Endothelial cell of umbilical vein (primary cell): ENCODE results near the gene FBXW7. TPM values are rescaled to one million over a fixed set of nuclear protein-coding genes. Genes with fewer than 3 reads are reported as not detected.

ENCODE experiments used
- BruUV-seq: library from RNA; stranded (reverse); fragments of 400-500 nt; replicated peaks from 2 replicates; lab custom pipeline; 2021; lab: Mats Ljungman, UMichigan
- CTCF ChIA-PET: fragments of 300-600, 350-600 bp; sonication (Branson Sonifier 250); formaldehyde crosslinking; loops from one replicate; lab custom pipeline; 2021; ENCODE audit warnings: antibody characterized with exemption, inconsistent platforms; lab: Charles Lee
- POLR2A ChIA-PET: fragments of 300-600, 350-600 bp; sonication (Branson Sonifier 250); formaldehyde crosslinking; loops from one replicate; lab custom pipeline; 2021; ENCODE audit warnings: antibody characterized with exemption, inconsistent platforms; lab: Charles Lee
- DNase-seq: peaks from one replicate; pipeline ENCODE4 v3.0.0-alpha.2; 2011; ENCODE audit warnings: low read depth, low spot score
- FAIRE-seq: peaks from 2 replicates; lab custom pipeline; 2011; peaks lifted over from hg19 to GRCh38; lab: Jason Lieb, UNC
- H2AFZ ChIP-seq: 2 replicates; pipeline ENCODE4 v1.6.0; 2012; ENCODE audit warnings: low read depth, low read length, control low read depth, inconsistent platforms
- H3K27ac ChIP-seq: 2 replicates; pipeline ENCODE4 v1.5.1; 2011; ENCODE audit warnings: low read depth, mild to moderate bottlenecking, control low read depth, low read length, moderate library complexity; ENCODE audit not compliant: insufficient read depth
- H3K27me3 ChIP-seq, 2 experiments: 2 replicates each; pipeline versions ENCODE4 v1.6.0 to v1.6.1; 2011; ENCODE audit warnings: low read length in 2 of 2, mixed read lengths in 1 of 2; ENCODE audit not compliant: control insufficient read depth in 2 of 2, insufficient read depth in 2 of 2
- H3K36me3 ChIP-seq, 2 experiments: 2 replicates in 1 of 2; 3 replicates in 1 of 2; pipeline ENCODE4 v1.5.1; 2011; ENCODE audit warnings: low read length in 2 of 2, mild to moderate bottlenecking in 1 of 2, moderate library complexity in 1 of 2; ENCODE audit not compliant: control insufficient read depth in 2 of 2, insufficient read depth in 2 of 2; ENCODE audit errors: extremely low read depth in 1 of 2
- H3K4me1 ChIP-seq: 3 replicates; pipeline ENCODE4 v1.5.1; 2011; ENCODE audit warnings: mild to moderate bottlenecking, low read length; ENCODE audit not compliant: control insufficient read depth, insufficient read depth; ENCODE audit errors: extremely low read depth
- H3K4me2 ChIP-seq: 2 replicates; pipeline ENCODE4 v1.6.1; 2011; ENCODE audit warnings: low read length, control low read depth, mixed read lengths; ENCODE audit not compliant: insufficient read depth
- H3K4me3 ChIP-seq, 3 experiments: fragments of 200-600 bp in 1 of 3; sonication (generic), shearing (Covaris generic) in 1 of 3; replicated peaks in 1 of 3; 2 replicates each; pipeline ENCODE4 v1.5.1; 2011 to 2016; ENCODE audit warnings: control low read depth in 3 of 3, low read length in 3 of 3, mild to moderate bottlenecking in 2 of 3, inconsistent platforms in 1 of 3, low read depth in 1 of 3, moderate library complexity in 1 of 3; ENCODE audit not compliant: insufficient read depth in 1 of 3
- H3K79me2 ChIP-seq: 2 replicates; pipeline ENCODE4 v1.6.0; 2012; ENCODE audit warnings: low read length, inconsistent platforms; ENCODE audit not compliant: control insufficient read depth, insufficient read depth
- H3K9ac ChIP-seq: replicated peaks from 2 replicates; pipeline ENCODE3; 2011; ENCODE audit warnings: low read length, control low read depth; ENCODE audit not compliant: insufficient read depth; ENCODE audit errors: extremely low read depth
- H3K9me1 ChIP-seq: replicated peaks from 3 replicates; pipeline ENCODE4 v1.6.0; 2011; ENCODE audit warnings: mild to moderate bottlenecking, low read length; ENCODE audit not compliant: control insufficient read depth, insufficient read depth; ENCODE audit errors: extremely low read depth
- H3K9me3 ChIP-seq: replicated peaks from 2 replicates; pipeline ENCODE4 v1.5.1; 2012; ENCODE audit warnings: low read length, inconsistent platforms; ENCODE audit not compliant: control insufficient read depth, insufficient read depth
- H4K20me1 ChIP-seq: replicated peaks from 2 replicates; pipeline ENCODE3; 2011; ENCODE audit warnings: mild to moderate bottlenecking, low read length; ENCODE audit not compliant: control insufficient read depth, insufficient read depth; ENCODE audit errors: extremely low read depth
- CTCF ChIP-seq, 2 donors: IDR thresholded peaks; 1 replicate in 1 of 2; 2 replicates in 1 of 2; pipeline ENCODE4 v1.5.1; 2011; ENCODE audit warnings: low read length in 2 of 2, mild to moderate bottlenecking in 2 of 2, moderate library complexity in 2 of 2, control low read depth in 1 of 2, inconsistent platforms in 1 of 2, low read depth in 1 of 2; ENCODE audit not compliant: insufficient read depth in 1 of 2; ENCODE audit errors: extremely low read depth in 1 of 2
- EZH2 ChIP-seq: IDR thresholded peaks from 2 replicates; pipeline ENCODE4 v1.6.1; 2012; ENCODE audit warnings: borderline replicate concordance, low read depth, mild to moderate bottlenecking, moderate library complexity, low read length, inconsistent platforms; ENCODE audit not compliant: severe bottlenecking
- FOS ChIP-seq: IDR thresholded peaks from 2 replicates; pipeline ENCODE4 v1.6.1; 2011; ENCODE audit warnings: mild to moderate bottlenecking, low read length, moderate library complexity, borderline replicate concordance; ENCODE audit not compliant: insufficient read depth
- GATA2 ChIP-seq: IDR thresholded peaks from 2 replicates; pipeline ENCODE4 v1.7.0; 2011; ENCODE audit warnings: low read depth, mild to moderate bottlenecking, moderate library complexity, mixed read lengths, low read length; ENCODE audit not compliant: insufficient read length, insufficient read depth
- JUN ChIP-seq: IDR thresholded peaks from 2 replicates; pipeline ENCODE4 v1.6.1; 2011; ENCODE audit warnings: borderline replicate concordance, low read depth; ENCODE audit not compliant: insufficient read length, insufficient read depth
- MAX ChIP-seq: IDR thresholded peaks from 2 replicates; pipeline ENCODE4 v1.6.1; 2011; ENCODE audit not compliant: insufficient read depth, insufficient read length
- MYC ChIP-seq: IDR thresholded peaks from one replicate; pipeline ENCODE4 v1.6.1; 2011; ENCODE audit warnings: mild to moderate bottlenecking, low read depth, low read length
- POLR2A ChIP-seq: IDR thresholded peaks from 2 replicates; pipeline ENCODE4 v1.6.1; 2012; ENCODE audit warnings: low read depth, mild to moderate bottlenecking, control low read depth, low read length
- POLR2AphosphoS5 ChIP-seq: IDR thresholded peaks from 2 replicates; pipeline ENCODE4 v1.6.1; 2012; ENCODE audit warnings: low read depth, mild to moderate bottlenecking, control low read depth, low read length, moderate library complexity; ENCODE audit not compliant: insufficient read depth
- dilution Hi-C: fragments of 300-500 bp; cut with MboI; formaldehyde crosslinking; loops from one replicate; pipeline ENCODE4 v1.15.0; 2019; ENCODE audit warnings: low sequenced_read_pairs; ENCODE audit not compliant: extremely low pct_ligation_motif_present
- intact Hi-C: fragments of 100-400 bp; cut with micrococcal nuclease; formaldehyde crosslinking; loops from one replicate; pipeline ENCODE4 v1.10.0; 2022
- polyA plus RNA-seq, 4 experiments: library from polyadenylated mRNA; depleted of rRNA in 3 of 4; stranded (reverse) in 3 of 4; unstranded in 1 of 4; fragments of >200 nt; gene quantifications; 2 replicates each; pipeline versions ENCODE4 v1.2.1 to v1.2.3, GENCODE V29; 2011 to 2012; ENCODE audit warnings: missing spikeins in 1 of 4
- total RNA-seq: library from RNA; stranded (reverse); gene quantifications from 2 replicates; pipeline ENCODE4 v1.2.3, GENCODE V29; 2021

Gene FBXW7
- total and polyA plus RNA-seq, 2 donors (not counting 3 experiments of a cell fraction or from before 2014, with no cell fraction given) = 7.0 to 28.1 TPM

- no peak for FAIRE-seq
- H2AFZ ChIP-seq = no peak overlapping the region
Measured at GRCh38 chr4:152364383-152364782, 171.5 kb downstream of the FBXW7 start.

More at GRCh38 chr4:152364383-152364782, 171.5 kb downstream of the FBXW7 start:
- ChIA-PET CTCF (interaction anchor here (2.3 kb wide), 1 partner anchor 9 kb away, joined by 9 read pairs; no protein-coding TSS in a partner anchor), POLR2A (no interaction called here)
- Histone ChIP-seq H4K20me1 (no peaks in the 10 kb centered on the region), H3K4me1 (no peaks in the 10 kb centered on the region), H3K36me3 (no peaks in the 10 kb centered on the region), H3K27me3 (no peaks in the 10 kb centered on the region), H3K9ac (no peak overlapping the region), H3K9me1 (no peaks in the 10 kb centered on the region), H3K4me3 (no peak overlapping the region), H3K4me2 (no peak overlapping the region), H3K27ac (no peak overlapping the region), H3K9me3 (no peaks in the 10 kb centered on the region), H3K79me2 (no peaks in the 10 kb centered on the region)
- DNase-seq = no peak
- dilution Hi-C loops = no loop called here
- TF ChIP-seq POLR2A = no peak
- TF ChIP-seq EZH2 = no peak
- TF ChIP-seq MAX = no peak
- TF ChIP-seq FOS = no peak
- TF ChIP-seq GATA2 = no peak
- TF ChIP-seq POLR2AphosphoS5 = no peak
- no peak for TF ChIP-seq JUN
- no peak for TF ChIP-seq MYC
- TF ChIP-seq CTCF (IDR thresholded peaks at IDR 0.05; ENCODE audit: extremely low read depth in 1 of 2, insufficient read depth in 1 of 2, low read depth in 1 of 2, low read length in 2 of 2) = no peak
- intact Hi-C loops = no loop called here
- BruUV-seq = no TSS peak
